RPMI7951 (cell line): Measurements from ENCODE around the gene SETD4. TPM values are rescaled to one million over a fixed set of nuclear protein-coding genes. Genes with fewer than 3 reads are reported as not detected.

Experiments used
- DNase-seq: peaks from one replicate; pipeline ENCODE4 v3.0.0-alpha.2; 2012; ENCODE audit warnings: low read depth
- total RNA-seq: library from RNA; depleted of rRNA; stranded (reverse); fragments of >200 nt; shearing (Covaris generic); gene quantifications from 2 replicates; pipeline ENCODE4 v1.2.3, GENCODE V29; 2014

Gene SETD4
- total RNA-seq, 1 experiment from 2014 or later: 13.8 TPM

DNA sequence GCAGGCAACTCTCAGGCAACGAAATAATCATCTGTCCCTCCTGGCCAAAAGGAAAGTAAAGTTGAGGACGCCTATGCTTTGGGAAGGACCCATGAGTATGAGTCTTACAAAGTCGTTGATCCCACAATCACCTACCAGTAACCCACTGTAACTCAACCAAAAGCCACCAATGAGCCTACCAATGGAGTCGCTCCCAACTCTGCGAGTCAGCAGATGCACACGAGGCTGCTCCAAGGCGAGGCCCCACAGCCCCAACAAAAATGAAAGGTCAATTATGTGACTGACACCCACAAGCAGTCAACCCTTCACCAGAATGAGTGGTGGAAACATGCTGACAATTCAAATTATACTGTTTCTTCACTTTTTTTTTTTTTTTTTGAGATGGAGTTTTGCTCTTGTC lies 12.0 kb downstream of the SETD4 start:
- DNase-seq: no peak

DNA sequence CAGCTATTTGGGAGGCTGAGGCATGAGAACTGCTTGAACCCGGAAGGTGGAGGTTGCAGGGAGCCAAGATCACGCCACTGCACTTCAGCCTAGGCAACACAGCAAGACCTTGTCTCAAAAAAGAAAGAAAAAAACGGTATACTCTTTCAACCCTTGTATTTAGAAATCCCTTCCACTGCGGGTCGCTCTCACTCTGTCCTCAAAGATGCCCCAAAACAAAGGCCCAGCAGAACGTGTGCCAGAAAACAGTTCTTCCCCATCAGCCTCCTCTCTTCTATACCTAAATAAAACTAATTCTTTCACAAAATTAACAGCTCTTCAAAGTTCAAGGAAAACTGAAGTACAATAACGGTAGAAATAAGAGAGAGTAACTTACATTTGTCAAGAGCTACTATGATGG lies 13.2 kb downstream of the SETD4 start:
- DNase-seq: no peak

DNA sequence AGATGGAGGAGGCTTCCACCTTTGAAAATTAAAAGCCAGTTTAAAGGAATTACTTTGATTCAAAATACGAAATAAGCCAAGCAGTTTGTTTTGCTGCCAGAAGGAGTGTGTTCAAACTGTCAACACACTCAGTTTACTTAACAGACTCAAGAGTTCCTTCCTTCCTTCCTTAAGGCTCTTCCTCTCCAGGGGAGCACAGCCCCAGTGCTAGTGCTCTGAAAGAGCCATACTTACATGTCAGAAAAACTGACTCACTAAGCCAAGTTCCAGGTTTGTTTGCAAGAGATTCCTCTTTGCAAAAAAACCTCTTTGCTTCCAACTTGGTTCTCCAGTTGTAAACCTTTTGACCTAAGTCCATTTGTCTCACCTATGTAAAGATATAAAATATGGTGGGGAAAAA lies 14.3 kb downstream of the SETD4 start:
- DNase-seq: no peak

GRCh38 chr21:36044056-36044455 lies 16.3 kb downstream of the SETD4 start:
- DNase-seq: no peak

GRCh38 chr21:36041910-36042309 lies 18.4 kb downstream of the SETD4 start:
- no peak for DNase-seq

DNA sequence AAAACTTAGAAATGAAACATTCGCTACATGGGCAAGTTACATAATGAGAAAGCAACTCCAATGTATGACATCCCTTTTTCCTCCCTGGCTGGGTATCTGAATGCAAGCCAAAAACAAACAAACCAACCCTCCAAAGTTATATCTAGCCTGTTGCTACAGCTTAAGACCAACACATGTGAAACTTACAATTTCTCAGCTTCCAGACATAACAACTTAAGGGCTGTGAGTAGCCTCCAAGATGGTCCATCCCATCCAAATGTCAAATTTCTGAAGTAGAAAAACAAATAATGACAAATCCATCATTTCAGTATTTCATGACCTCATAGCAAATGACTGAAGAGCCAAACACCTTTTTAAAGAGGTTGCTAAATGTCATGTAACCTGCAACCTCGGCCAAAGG lies 19.9 kb downstream of the SETD4 start:
- no peak for DNase-seq

DNA sequence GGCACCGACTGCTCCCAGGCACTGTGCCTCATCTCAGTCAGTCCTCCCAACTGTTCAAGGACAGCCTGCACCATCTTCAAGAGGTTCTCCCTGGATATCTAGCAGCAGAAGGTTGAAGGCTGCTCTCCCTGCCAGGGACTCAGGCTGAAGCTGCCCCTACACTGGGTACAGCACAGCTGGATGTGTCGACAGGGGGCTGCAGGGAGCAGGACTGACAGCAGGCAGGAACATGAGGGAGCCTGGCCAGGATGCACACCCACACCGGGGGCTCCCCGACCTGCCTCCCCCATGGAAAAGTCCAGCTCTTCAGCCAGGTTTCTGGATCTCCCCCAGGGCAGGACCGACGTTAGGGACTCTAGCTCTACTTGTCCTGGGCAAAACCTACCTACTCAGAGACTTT lies 20.5 kb downstream of the SETD4 start:
- no peak for DNase-seq

DNA sequence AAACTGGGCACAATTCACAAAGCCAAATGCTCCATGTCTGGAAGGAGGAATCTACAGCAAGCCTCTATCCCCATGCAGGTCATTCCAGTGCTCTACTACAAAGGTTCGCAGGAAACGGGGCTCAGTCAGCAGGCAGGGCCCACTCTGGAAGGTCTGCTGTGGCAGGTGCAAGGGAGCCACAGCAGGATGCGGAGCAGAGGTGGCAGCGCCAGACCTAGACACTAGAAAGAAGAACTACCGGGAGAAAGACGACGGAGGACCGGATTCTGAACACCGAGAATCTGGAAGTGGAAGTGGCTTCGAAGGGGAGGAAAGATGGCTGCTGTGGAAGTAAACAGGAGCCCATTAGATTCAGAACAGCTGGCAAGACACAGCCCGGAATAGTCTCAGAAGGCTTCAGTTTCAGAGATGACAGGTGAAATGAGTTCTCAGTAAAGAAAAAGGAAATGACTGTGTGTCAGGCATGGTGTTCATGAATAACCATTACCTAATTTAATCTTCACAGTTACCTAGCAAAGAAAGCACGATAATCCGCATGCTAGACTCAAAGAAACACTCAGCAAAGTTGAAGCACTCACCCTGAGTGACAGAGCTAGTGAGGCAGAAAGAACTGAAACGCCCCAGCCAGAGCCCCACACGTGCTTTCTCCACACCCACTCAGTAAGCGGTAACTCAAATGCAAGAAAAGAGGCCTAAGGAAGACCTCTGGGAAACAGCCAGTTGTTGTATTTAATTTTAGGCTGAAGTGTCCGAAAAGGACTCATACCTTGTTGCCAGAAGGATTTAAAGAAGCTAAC lies 21.4 kb downstream of the SETD4 start:
- no peak for DNase-seq

GRCh38 chr21:36035381-36035791 lies 24.9 kb downstream of the SETD4 start:
- DNase-seq: no peak

DNA sequence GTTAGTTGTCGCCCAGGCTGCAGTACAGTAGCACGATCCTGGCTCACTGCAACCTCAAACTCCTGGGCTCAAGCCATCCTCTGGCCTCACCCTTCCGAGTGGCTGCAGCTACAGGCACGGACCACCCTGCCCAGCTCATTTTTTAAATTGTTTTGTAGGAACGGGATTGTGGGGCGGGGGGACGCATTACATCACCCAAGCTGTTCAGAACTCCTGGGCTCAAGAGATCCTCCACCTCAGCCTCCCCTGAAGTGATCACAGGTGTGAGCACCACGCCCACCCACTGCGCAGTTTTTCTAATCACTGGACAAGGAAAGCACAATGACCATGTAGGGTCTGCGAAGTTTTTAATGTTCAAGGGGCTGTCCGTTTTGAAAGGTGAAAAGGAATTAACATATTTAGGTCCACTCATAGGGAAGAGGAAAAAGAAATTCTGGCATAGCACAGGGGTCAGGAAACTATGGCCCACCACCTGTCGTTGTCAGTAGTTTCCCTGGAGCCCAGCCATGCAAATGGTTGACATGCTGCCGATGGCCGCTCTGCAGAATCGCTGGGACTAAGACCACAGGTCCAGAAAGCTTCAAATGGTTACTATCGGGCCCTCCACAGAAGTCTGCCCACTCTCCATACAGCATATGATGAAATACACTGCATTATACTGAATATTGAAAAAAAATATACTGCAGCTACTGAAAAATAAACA lies 26.0 kb downstream of the SETD4 start:
- no peak for DNase-seq

GRCh38 chr21:36032647-36033406 lies 27.5 kb downstream of the SETD4 start:
- DNase-seq: no peak

GRCh38 chr21:36030581-36031189 lies 29.6 kb downstream of the SETD4 start:
- DNase-seq: peak; percentile 17

- no peak for DNase-seq
Measured at GRCh38 chr21:36029309-36029708, 31.0 kb downstream of the SETD4 start.

GRCh38 chr21:36028127-36029069 lies 31.9 kb downstream of the SETD4 start:
- peak; percentile 60 for DNase-seq

DNA sequence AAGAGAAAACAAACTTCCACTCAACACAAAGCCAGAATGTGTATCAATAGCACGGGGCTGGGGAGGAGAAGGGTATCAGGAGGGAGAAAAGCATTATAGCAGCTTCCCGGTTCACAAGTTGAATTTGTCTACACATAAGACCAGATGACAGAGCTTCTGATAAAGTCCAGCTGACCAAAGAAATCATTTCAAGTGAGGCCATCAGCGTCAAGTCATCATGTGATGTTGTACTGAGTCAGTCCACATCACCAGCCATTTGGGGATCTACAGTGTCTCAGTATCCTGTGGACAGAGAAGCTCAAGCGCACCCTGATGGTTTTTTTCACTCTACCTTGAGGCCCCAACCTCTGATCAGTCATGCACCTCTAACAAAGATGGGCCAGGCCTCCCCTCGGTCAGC lies 33.0 kb downstream of the SETD4 start:
- DNase-seq: no peak

GRCh38 chr21:36024782-36025181 lies 35.5 kb downstream of the SETD4 start:
- no peak for DNase-seq

DNA sequence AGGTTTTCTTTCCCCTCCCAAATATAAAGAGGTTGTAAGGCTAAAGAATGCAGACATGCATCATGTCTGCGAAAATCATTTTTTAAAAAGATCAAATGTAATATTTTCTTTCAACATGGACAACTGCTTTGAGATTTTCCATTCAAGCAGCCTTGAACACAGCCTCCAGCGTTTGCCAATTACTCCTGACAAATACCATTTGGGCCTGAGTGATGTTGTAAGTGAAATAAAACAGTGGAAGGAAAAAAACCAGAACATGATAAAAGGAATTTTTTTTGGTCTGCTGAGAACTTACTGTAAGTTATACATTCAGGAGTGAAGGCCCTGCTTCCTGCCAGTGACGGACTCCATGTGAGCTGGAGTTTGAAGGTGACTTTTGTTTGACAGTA lies 37.2 kb downstream of the SETD4 start:
- no peak for DNase-seq

DNA sequence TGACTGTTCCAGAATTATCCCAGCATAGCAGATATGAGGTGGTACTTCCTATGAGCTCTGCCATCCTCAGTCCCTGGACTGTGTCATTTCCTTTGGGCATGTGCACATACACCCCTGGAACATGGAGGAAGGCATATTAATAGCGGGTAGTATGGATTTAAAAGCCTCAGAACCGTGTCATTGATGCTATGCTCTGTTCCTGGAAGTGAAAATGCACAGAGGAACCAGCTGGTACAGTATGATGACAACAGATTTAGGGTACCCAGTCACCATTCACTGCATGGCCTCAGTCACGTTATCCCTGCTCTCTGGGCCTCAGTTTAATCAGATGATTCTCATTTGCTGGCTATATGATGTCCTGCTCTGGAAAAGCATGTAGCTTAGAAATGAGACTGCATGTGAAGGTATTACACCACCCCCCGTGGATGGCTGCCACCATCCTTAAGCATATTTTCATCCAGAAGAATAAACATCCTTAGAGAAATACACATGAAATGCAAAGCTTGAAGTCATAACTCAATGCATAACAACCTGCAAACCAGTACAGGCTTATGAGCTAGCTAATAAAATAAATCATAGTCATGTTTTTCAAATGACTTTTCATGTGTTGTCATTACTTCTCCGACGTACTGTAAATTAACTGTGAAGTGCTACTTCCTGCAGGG lies 37.8 kb downstream of the SETD4 start:
- DNase-seq: no peak

DNA sequence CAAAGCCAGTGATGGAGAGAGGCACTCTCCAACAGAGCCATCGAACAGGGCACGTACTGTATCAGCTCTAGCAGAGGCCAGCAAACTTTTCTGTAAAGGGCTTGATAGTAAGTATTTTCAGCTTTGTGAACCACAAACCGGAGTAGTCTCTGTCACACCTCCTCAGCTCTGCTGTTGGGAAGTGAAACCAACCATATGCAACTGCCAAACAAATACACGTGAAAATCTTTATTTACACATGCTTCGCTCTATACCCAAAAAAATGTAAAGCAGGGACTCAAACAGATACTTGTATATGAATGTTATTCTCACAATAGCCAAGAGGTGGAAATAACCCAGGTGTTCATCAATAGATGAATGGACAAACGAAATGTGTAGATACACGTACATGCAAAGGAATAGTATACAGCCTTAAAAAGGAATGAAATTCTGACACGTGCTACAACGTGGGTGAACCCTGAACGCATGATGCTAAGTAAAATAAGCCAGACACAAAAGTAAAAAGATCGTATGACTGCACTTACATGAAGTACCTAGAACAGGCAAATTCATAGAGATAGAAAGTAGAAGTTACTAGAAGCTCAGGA lies 39.0 kb downstream of the SETD4 start:
- no peak for DNase-seq

- DNase-seq: no peak
Measured at GRCh38 chr21:36015045-36015444, 45.3 kb downstream of the SETD4 start.
